Mucosa of rectum (tissue), 2 donors: ENCODE measurements around the gene FAM114A1.
"Not testable (repeated sequence)": the region's sequence is repeated elsewhere in the genome, so short reads cannot be mapped to it uniquely, and the experiment has no call there.

ENCODE experiments used
- H3K27ac ChIP-seq, 2 donors: one replicate each; pipeline ENCODE4 v1.7.0; 2013; ENCODE audit warnings: inconsistent platforms in 2 of 2, low read depth in 2 of 2, low read length in 2 of 2
- H3K27me3 ChIP-seq, 2 donors: one replicate each; pipeline ENCODE4 v1.7.0; 2013; ENCODE audit warnings: low read length in 2 of 2; ENCODE audit not compliant: control insufficient read depth in 2 of 2, insufficient read depth in 2 of 2
- H3K36me3 ChIP-seq, 2 donors: one replicate each; pipeline ENCODE4 v1.7.0; 2013; ENCODE audit warnings: low read length in 2 of 2; ENCODE audit not compliant: control insufficient read depth in 2 of 2, insufficient read depth in 2 of 2
- H3K4me1 ChIP-seq, 2 donors: one replicate each; pipeline ENCODE4 v1.7.0; 2013; ENCODE audit warnings: low read length in 2 of 2, mild to moderate bottlenecking in 1 of 2; ENCODE audit not compliant: control insufficient read depth in 2 of 2, insufficient read depth in 2 of 2
- H3K4me3 ChIP-seq, 2 donors: one replicate each; pipeline ENCODE4 v1.7.0; 2013; ENCODE audit warnings: low read length in 2 of 2
- H3K9ac ChIP-seq, 2 donors: one replicate each; pipeline ENCODE4 v1.7.0; 2013; ENCODE audit warnings: low read length in 2 of 2, low read depth in 1 of 2, mild to moderate bottlenecking in 1 of 2
- H3K9me3 ChIP-seq, 2 donors: one replicate each; pipeline ENCODE4 v1.7.0; 2013; ENCODE audit warnings: low read length in 2 of 2; ENCODE audit not compliant: control insufficient read depth in 2 of 2
- donor health status: healthy.
- donor health status: Normal muscosa, but diverticular disease.

FAM114A1 gene

GRCh38 chr4:38914854-38915253 lies 47.2 kb downstream of the FAM114A1 start:
- Histone ChIP-seq H3K4me3 (peak overlapping the region in 1 of 2 donors; percentile 10), H3K27me3 (no peaks in the 10 kb centered on the region), H3K27ac (no peak overlapping the region), H3K4me1 (no peaks in the 10 kb centered on the region), H3K9ac (no peak overlapping the region), H3K36me3 (peaks cover 42 to 44% of the 10 kb centered on the region in 2 donors), H3K9me3 (no peaks in the 10 kb centered on the region)

GRCh38 chr4:38916267-38916666 lies 48.7 kb downstream of the FAM114A1 start:
- not testable (repeated sequence) for H3K27ac ChIP-seq, H3K4me3 ChIP-seq, H3K9ac ChIP-seq, H3K27me3 ChIP-seq, H3K9me3 ChIP-seq, H3K4me1 ChIP-seq
- H3K36me3 ChIP-seq: peaks cover 40 to 42% of the 10 kb centered on the region in 2 donors

- no peak overlapping the region for H3K4me3 ChIP-seq
- H3K9me3 ChIP-seq: no peaks in the 10 kb centered on the region
- H3K27ac ChIP-seq: no peak overlapping the region
- H3K4me1 ChIP-seq: no peaks in the 10 kb centered on the region
- no peak overlapping the region for H3K9ac ChIP-seq
- H3K27me3 ChIP-seq: no peaks in the 10 kb centered on the region
- H3K36me3 ChIP-seq: peaks cover 38 to 47% of the 10 kb centered on the region in 2 donors
Observed at GRCh38 chr4:38917481-38918025, 49.9 kb downstream of the FAM114A1 start.

GRCh38 chr4:38919494-38919893 lies 51.9 kb downstream of the FAM114A1 start:
- peaks cover 48 to 55% of the 10 kb centered on the region in 2 donors for H3K36me3 ChIP-seq
- no peaks in the 10 kb centered on the region for H3K27me3 ChIP-seq
- H3K27ac ChIP-seq: no peak overlapping the region
- no peaks in the 10 kb centered on the region for H3K4me1 ChIP-seq
- H3K9me3 ChIP-seq: no peaks in the 10 kb centered on the region
- no peak overlapping the region for H3K9ac ChIP-seq
- H3K4me3 ChIP-seq: no peak overlapping the region

- Histone ChIP-seq H3K27ac (no peak overlapping the region), H3K9me3 (no peaks in the 10 kb centered on the region)
Observed at GRCh38 chr4:38920186-38920585, 52.6 kb downstream of the FAM114A1 start.

GRCh38 chr4:38920677-38921076 lies 53.1 kb downstream of the FAM114A1 start:
- Histone ChIP-seq H3K9ac (no peak overlapping the region), H3K36me3 (peaks cover 39 to 44% of the 10 kb centered on the region in 2 donors), H3K27ac (no peak overlapping the region), H3K9me3 (no peaks in the 10 kb centered on the region), H3K4me3 (no peak overlapping the region), H3K27me3 (no peaks in the 10 kb centered on the region), H3K4me1 (no peaks in the 10 kb centered on the region)

More at GRCh38 chr4:38920186-38920585, 52.6 kb downstream of the FAM114A1 start:
- peaks cover 42 to 49% of the 10 kb centered on the region in 2 donors for H3K36me3 ChIP-seq
- no peaks in the 10 kb centered on the region for H3K4me1 ChIP-seq
- H3K4me3 ChIP-seq: no peak overlapping the region
- no peak overlapping the region for H3K9ac ChIP-seq
- no peaks in the 10 kb centered on the region for H3K27me3 ChIP-seq

- Histone ChIP-seq H3K4me3 (no peak overlapping the region), H3K4me1 (no peaks in the 10 kb centered on the region), H3K27me3 (no peaks in the 10 kb centered on the region), H3K36me3 (peaks cover 37 to 44% of the 10 kb centered on the region in 2 donors), H3K9ac (no peak overlapping the region), H3K9me3 (no peaks in the 10 kb centered on the region), H3K27ac (no peak overlapping the region)
Observed at GRCh38 chr4:38921151-38921550, 53.5 kb downstream of the FAM114A1 start.

GRCh38 chr4:38923746-38924145 lies 56.1 kb downstream of the FAM114A1 start:
- H3K27ac ChIP-seq: no peak overlapping the region
- H3K27me3 ChIP-seq: no peaks in the 10 kb centered on the region
- peaks cover 36 to 51% of the 10 kb centered on the region in 2 donors for H3K36me3 ChIP-seq
- H3K9me3 ChIP-seq: no peaks in the 10 kb centered on the region
- H3K4me3 ChIP-seq: no peak overlapping the region
- no peak overlapping the region for H3K9ac ChIP-seq
- no peaks in the 10 kb centered on the region for H3K4me1 ChIP-seq

GRCh38 chr4:38924353-38924752 lies 56.7 kb downstream of the FAM114A1 start:
- peaks cover 37 to 55% of the 10 kb centered on the region in 2 donors for H3K36me3 ChIP-seq
- no peak overlapping the region for H3K27ac ChIP-seq
- H3K27me3 ChIP-seq: no peaks in the 10 kb centered on the region
- H3K9ac ChIP-seq: no peak overlapping the region
- H3K4me3 ChIP-seq: no peak overlapping the region
- H3K4me1 ChIP-seq: no peaks in the 10 kb centered on the region
- no peaks in the 10 kb centered on the region for H3K9me3 ChIP-seq

GRCh38 chr4:38925492-38926413 lies 58.1 kb downstream of the FAM114A1 start:
- Histone ChIP-seq H3K9ac (no peak overlapping the region), H3K4me3 (no peak overlapping the region), H3K36me3 (peaks cover 39 to 60% of the 10 kb centered on the region in 2 donors), H3K27ac (no peak overlapping the region), H3K4me1 (no peaks in the 10 kb centered on the region), H3K9me3 (no peaks in the 10 kb centered on the region), H3K27me3 (no peaks in the 10 kb centered on the region)
